Neural cell (in vitro differentiated cells): ENCODE results near the gene B4GALT2.

Source experiments
- EP300 ChIP-seq: fragments of 450-650 bp; conservative IDR thresholded peaks from 2 replicates; pipeline ENCODE4 v1.6.1; 2014; ENCODE audit warnings: antibody characterized with exemption, mild to moderate bottlenecking, moderate library complexity; ENCODE audit not compliant: poor library complexity, severe bottlenecking
- EZH2 ChIP-seq: fragments of 200-600, 300-800 bp; shearing (Covaris generic), sonication (generic); IDR thresholded peaks from 2 replicates; pipeline ENCODE4 v1.6.1; 2014; ENCODE audit warnings: antibody characterized with exemption, low read length, borderline replicate concordance, mild to moderate bottlenecking; ENCODE audit not compliant: insufficient read depth, poor library complexity, severe bottlenecking
- MXI1 ChIP-seq: fragments of 450-650 bp; conservative IDR thresholded peaks from 2 replicates; pipeline ENCODE4 v1.6.1; 2014; ENCODE audit warnings: antibody characterized with exemption, mild to moderate bottlenecking; ENCODE audit not compliant: poor library complexity, severe bottlenecking
- POLR2AphosphoS5 ChIP-seq: IDR thresholded peaks from 2 replicates; pipeline ENCODE4 v1.6.1; 2012
- RAD21 ChIP-seq: fragments of 450-650 bp; conservative IDR thresholded peaks from 2 replicates; pipeline ENCODE4 v1.6.1; 2014; ENCODE audit warnings: antibody characterized with exemption, mild to moderate bottlenecking, moderate library complexity
- SMC3 ChIP-seq: fragments of 450-650 bp; conservative IDR thresholded peaks from 2 replicates; pipeline ENCODE4 v1.6.1; 2014; ENCODE audit warnings: antibody characterized with exemption, mild to moderate bottlenecking, moderate library complexity; ENCODE audit not compliant: poor library complexity
- TAF1 ChIP-seq: IDR thresholded peaks from 2 replicates; pipeline ENCODE4 v1.6.1; 2012; ENCODE audit warnings: low read depth
- TF ChIP-seq, protein P1 (sequence below): fragments of 450-650 bp; IDR thresholded peaks from 2 replicates; pipeline ENCODE4 v1.5.1; 2014; ENCODE audit warnings: antibody characterized with exemption, mild to moderate bottlenecking, moderate library complexity; ENCODE audit not compliant: poor library complexity, severe bottlenecking
- TF ChIP-seq, protein P2 (sequence below): IDR thresholded peaks from 2 replicates; pipeline ENCODE4 v1.6.1; 2012; ENCODE audit warnings: borderline replicate concordance

DNA sequence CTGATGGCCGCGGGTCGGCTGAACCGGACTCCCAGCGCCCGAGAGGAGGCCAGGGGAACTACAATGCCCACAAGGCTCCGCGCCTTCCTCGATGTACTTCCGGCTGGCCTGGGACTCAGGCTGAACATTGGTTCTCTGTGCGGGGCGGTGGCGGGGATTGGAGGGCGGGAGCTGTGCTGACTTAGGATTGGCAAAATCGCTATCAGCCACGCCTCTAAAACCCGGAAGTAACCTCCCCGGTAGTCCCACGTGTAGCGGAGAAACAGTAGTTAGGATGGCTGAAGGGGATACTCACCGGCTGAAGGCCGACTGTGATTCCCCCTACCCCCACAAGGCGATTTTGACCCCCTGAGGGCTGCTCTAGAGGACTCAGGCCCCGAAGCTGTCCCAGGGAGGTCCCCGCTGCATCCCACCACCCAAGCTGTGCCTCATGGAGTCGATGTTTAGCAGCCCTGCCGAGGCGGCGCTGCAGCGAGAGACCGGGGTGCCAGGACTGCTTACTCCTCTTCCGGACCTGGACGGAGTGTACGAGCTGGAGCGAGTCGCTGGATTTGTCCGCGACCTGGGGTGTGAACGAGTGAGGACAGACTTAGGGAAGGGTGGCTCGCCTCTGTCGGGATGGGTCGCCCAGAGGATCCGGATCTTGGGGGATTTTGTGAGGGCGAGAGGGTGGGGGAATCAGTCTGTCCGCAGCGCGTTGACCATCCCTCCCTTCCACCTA, 9.1 kb upstream of the B4GALT2 start, which contains the start of gene DPH2:
- TF ChIP-seq, protein P1, sequence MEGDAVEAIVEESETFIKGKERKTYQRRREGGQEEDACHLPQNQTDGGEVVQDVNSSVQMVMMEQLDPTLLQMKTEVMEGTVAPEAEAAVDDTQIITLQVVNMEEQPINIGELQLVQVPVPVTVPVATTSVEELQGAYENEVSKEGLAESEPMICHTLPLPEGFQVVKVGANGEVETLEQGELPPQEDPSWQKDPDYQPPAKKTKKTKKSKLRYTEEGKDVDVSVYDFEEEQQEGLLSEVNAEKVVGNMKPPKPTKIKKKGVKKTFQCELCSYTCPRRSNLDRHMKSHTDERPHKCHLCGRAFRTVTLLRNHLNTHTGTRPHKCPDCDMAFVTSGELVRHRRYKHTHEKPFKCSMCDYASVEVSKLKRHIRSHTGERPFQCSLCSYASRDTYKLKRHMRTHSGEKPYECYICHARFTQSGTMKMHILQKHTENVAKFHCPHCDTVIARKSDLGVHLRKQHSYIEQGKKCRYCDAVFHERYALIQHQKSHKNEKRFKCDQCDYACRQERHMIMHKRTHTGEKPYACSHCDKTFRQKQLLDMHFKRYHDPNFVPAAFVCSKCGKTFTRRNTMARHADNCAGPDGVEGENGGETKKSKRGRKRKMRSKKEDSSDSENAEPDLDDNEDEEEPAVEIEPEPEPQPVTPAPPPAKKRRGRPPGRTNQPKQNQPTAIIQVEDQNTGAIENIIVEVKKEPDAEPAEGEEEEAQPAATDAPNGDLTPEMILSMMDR, result no peak
- TF ChIP-seq TAF1 (no peak), EZH2 (no peak), POLR2AphosphoS5 (peak; percentile 62), SMC3 (no peak), RAD21 (no peak), EP300 (no peak), MXI1 (peak; percentile 99)
- TF ChIP-seq, protein P2, sequence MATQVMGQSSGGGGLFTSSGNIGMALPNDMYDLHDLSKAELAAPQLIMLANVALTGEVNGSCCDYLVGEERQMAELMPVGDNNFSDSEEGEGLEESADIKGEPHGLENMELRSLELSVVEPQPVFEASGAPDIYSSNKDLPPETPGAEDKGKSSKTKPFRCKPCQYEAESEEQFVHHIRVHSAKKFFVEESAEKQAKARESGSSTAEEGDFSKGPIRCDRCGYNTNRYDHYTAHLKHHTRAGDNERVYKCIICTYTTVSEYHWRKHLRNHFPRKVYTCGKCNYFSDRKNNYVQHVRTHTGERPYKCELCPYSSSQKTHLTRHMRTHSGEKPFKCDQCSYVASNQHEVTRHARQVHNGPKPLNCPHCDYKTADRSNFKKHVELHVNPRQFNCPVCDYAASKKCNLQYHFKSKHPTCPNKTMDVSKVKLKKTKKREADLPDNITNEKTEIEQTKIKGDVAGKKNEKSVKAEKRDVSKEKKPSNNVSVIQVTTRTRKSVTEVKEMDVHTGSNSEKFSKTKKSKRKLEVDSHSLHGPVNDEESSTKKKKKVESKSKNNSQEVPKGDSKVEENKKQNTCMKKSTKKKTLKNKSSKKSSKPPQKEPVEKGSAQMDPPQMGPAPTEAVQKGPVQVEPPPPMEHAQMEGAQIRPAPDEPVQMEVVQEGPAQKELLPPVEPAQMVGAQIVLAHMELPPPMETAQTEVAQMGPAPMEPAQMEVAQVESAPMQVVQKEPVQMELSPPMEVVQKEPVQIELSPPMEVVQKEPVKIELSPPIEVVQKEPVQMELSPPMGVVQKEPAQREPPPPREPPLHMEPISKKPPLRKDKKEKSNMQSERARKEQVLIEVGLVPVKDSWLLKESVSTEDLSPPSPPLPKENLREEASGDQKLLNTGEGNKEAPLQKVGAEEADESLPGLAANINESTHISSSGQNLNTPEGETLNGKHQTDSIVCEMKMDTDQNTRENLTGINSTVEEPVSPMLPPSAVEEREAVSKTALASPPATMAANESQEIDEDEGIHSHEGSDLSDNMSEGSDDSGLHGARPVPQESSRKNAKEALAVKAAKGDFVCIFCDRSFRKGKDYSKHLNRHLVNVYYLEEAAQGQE, result no peak
